GM21515 (cell line): ENCODE measurements around the gene RELB.
A peak's percentile ranks its signal among the peaks of the same experiment; 100 is the strongest.
"Not testable (repeated sequence)": the region's sequence is repeated elsewhere in the genome, so short reads cannot be mapped to it uniquely, and the experiment has no call there.

Experiments used
- ATAC-seq: cut with Tn5 transposase; IDR thresholded peaks from one replicate; pipeline ENCODE4 v1.9.1; 2021; ENCODE audit not compliant: unreplicated experiment

The RELB gene

GRCh38 chr19:45001087-45001739 lies at the start of gene RELB:
Gene RELB, plus strand, starts transcription at chr19:45001464. Its CDS starts 116 bp downstream, at chr19:45001580.
- ATAC-seq, result peak; percentile 43

- ATAC-seq, result peak; percentile 13
These were observed 47.0 kb upstream of the RELB start for GRCh38 chr19:44954278-44954648.

GRCh38 chr19:44954649-44955504 lies 46.4 kb upstream of the RELB start, which contains the start of gene CLPTM1:
Gene CLPTM1, plus strand, starts transcription at chr19:44955380. Its CDS starts 16 bp downstream, at chr19:44955396.
- peak; percentile 76 for ATAC-seq

GRCh38 chr19:44955505-44956439 lies 45.5 kb upstream of the RELB start:
- ATAC-seq, result peak; percentile 22

- ATAC-seq, result no peak
These were observed 43.7 kb upstream of the RELB start for GRCh38 chr19:44957526-44957925.

GRCh38 chr19:44958090-44958489 lies 43.2 kb upstream of the RELB start:
- ATAC-seq, result no peak

GRCh38 chr19:44959691-44960090 lies 41.6 kb upstream of the RELB start:
- ATAC-seq, result no peak

GRCh38 chr19:44960906-44961728 lies 40.1 kb upstream of the RELB start:
- ATAC-seq, result no peak

GRCh38 chr19:44961821-44962220 lies 39.4 kb upstream of the RELB start:
- ATAC-seq, result no peak

GRCh38 chr19:44968118-44968517 lies 33.1 kb upstream of the RELB start:
- no peak for ATAC-seq

GRCh38 chr19:44968670-44969069 lies 32.6 kb upstream of the RELB start:
- ATAC-seq, result no peak

- no peak for ATAC-seq
These were observed 31.8 kb upstream of the RELB start for GRCh38 chr19:44969437-44969836.

- ATAC-seq, result not testable (repeated sequence)
These were observed 29.8 kb upstream of the RELB start for GRCh38 chr19:44971451-44971850.

- ATAC-seq, result no peak
These were observed 28.5 kb upstream of the RELB start for GRCh38 chr19:44972802-44973201.

- ATAC-seq, result no peak
These were observed 27.1 kb upstream of the RELB start for GRCh38 chr19:44973982-44974735.

GRCh38 chr19:44974857-44975256 lies 26.4 kb upstream of the RELB start:
- ATAC-seq, result no peak

- ATAC-seq, result no peak
These were observed 25.8 kb upstream of the RELB start for GRCh38 chr19:44975444-44975843.

- no peak for ATAC-seq
These were observed 17.3 kb upstream of the RELB start for GRCh38 chr19:44984005-44984404.

- no peak for ATAC-seq
These were observed 15.8 kb upstream of the RELB start for GRCh38 chr19:44985445-44985844.

- no peak for ATAC-seq
These were observed 14.9 kb upstream of the RELB start for GRCh38 chr19:44986389-44986788.
